Measurements from ENCODE around the gene SBF1.
"Not testable (repeated sequence)": the region's sequence is repeated elsewhere in the genome, so short reads cannot be mapped to it uniquely, and the experiment has no call there.

DNA sequence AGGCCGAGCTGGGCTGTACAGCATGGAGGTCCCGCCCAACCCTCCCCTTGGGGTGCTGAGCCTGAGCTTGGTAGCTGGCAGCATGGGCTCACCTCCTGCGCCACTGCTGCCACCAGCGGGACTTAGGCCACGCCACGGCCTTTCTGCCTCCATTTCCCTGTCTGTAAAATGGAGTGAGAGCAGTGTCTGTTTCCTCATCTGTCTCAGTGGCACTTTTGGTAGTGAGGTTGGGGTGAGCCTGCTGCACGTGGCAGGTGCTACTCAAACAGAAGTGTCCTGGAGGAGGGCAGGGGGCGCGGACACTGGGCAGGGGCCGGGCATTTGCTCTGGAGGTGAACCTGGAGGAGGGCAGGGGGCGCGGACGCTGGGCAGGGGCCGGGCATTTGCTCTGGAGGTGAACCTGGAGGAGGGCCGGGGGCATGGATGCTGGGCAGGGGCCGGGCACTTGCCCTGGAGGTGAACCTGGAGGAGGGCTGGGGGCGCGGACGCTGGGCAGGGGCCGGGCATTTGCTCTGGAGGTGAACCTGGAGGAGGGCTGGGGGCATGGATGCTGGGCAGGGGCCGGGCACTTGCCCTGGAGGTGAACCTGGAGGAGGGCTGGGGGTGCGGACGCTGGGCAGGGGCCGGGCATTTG lies 41.8 kb downstream of the SBF1 start:
- TF ChIP-seq, protein P1, sequence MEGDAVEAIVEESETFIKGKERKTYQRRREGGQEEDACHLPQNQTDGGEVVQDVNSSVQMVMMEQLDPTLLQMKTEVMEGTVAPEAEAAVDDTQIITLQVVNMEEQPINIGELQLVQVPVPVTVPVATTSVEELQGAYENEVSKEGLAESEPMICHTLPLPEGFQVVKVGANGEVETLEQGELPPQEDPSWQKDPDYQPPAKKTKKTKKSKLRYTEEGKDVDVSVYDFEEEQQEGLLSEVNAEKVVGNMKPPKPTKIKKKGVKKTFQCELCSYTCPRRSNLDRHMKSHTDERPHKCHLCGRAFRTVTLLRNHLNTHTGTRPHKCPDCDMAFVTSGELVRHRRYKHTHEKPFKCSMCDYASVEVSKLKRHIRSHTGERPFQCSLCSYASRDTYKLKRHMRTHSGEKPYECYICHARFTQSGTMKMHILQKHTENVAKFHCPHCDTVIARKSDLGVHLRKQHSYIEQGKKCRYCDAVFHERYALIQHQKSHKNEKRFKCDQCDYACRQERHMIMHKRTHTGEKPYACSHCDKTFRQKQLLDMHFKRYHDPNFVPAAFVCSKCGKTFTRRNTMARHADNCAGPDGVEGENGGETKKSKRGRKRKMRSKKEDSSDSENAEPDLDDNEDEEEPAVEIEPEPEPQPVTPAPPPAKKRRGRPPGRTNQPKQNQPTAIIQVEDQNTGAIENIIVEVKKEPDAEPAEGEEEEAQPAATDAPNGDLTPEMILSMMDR (IDR thresholded peaks at IDR 0.05), result not testable (repeated sequence)
- not testable (repeated sequence) for TF ChIP-seq ZFX (IDR thresholded peaks at IDR 0.05; ENCODE audit: borderline replicate concordance)

Data from 22Rv1 (cell line).